ENCODE results near the gene BCAR1.
"Not testable (repeated sequence)": the region's sequence is repeated elsewhere in the genome, so short reads cannot be mapped to it uniquely, and the experiment has no call there.

Gene BCAR1

GRCh38 chr16:75271441-75272096 lies 20.1 kb upstream of the BCAR1 start:
- no peak for DNase-seq

GRCh38 chr16:75269358-75269757 lies 17.9 kb upstream of the BCAR1 start:
- not testable (repeated sequence) for DNase-seq

GRCh38 chr16:75267631-75268264 lies 16.3 kb upstream of the BCAR1 start:
- DNase-seq, result no peak

GRCh38 chr16:75266738-75267630 lies 15.6 kb upstream of the BCAR1 start:
- DNase-seq, result no peak

- DNase-seq, result no peak
These were observed 14.7 kb upstream of the BCAR1 start for GRCh38 chr16:75265911-75266701.

- DNase-seq, result no peak
These were observed 13.8 kb upstream of the BCAR1 start for GRCh38 chr16:75264999-75265910.

GRCh38 chr16:75264457-75264998 lies 13.1 kb upstream of the BCAR1 start:
- no peak for DNase-seq

GRCh38 chr16:75263963-75264445 lies 12.6 kb upstream of the BCAR1 start:
- DNase-seq, result no peak

GRCh38 chr16:75263291-75263962 lies 12.0 kb upstream of the BCAR1 start:
- DNase-seq, result no peak

GRCh38 chr16:75262800-75263127 lies 11.3 kb upstream of the BCAR1 start:
- no peak for DNase-seq

GRCh38 chr16:75262104-75262799 lies 10.8 kb upstream of the BCAR1 start:
- no peak for DNase-seq

- DNase-seq, result no peak
These were observed 10.2 kb upstream of the BCAR1 start for GRCh38 chr16:75261590-75262078.

- DNase-seq, result no peak
These were observed 9.6 kb upstream of the BCAR1 start for GRCh38 chr16:75260851-75261589.

- DNase-seq, result no peak
These were observed 7.3 kb upstream of the BCAR1 start for GRCh38 chr16:75258807-75259141.

- DNase-seq, result no peak
These were observed 6.7 kb upstream of the BCAR1 start for GRCh38 chr16:75257886-75258806.

GRCh38 chr16:75256696-75257343 lies 5.4 kb upstream of the BCAR1 start:
- DNase-seq, result no peak

- DNase-seq, result no peak
These were observed 4.7 kb upstream of the BCAR1 start for GRCh38 chr16:75256059-75256571.
